DMS153 treated with DMSO at 0.1 percent for 48 hours (cell line): ENCODE data around the gene FAM184A.

ENCODE experiments used
- DNase-seq: peaks from one replicate; lab custom pipeline; 2025; ENCODE audit not compliant: unreplicated experiment; lab: John Stamatoyannopoulos, UW

FAM184A gene

DNA sequence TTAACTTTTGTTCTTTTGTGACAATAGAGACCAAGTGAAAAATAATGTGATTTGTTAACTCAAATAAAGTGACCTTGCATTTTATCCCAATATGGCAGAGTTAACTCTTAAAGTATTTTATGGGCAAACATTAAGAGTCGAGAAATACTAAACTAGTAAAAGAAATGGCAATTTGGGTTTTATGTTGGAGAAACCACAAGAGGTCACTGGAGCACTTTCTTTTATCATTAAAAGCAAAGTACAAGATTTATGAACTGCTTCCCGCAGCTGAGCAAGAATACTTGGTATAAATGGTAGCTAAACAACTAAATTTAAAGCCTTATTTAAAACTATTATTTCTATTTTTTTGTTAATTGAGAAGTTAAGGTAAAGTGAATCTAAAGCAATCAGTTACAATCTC is 110.0 kb downstream of the FAM184A start:
- peak; percentile 1 for DNase-seq

GRCh38 chr6:118967239-118967638 is 111.2 kb downstream of the FAM184A start:
- no peak for DNase-seq

GRCh38 chr6:118965843-118966370 is 112.6 kb downstream of the FAM184A start:
- no peak for DNase-seq

GRCh38 chr6:118965371-118965770 is 113.1 kb downstream of the FAM184A start:
- DNase-seq = no peak

GRCh38 chr6:118963003-118963402 is 115.5 kb downstream of the FAM184A start:
- no peak for DNase-seq

DNA sequence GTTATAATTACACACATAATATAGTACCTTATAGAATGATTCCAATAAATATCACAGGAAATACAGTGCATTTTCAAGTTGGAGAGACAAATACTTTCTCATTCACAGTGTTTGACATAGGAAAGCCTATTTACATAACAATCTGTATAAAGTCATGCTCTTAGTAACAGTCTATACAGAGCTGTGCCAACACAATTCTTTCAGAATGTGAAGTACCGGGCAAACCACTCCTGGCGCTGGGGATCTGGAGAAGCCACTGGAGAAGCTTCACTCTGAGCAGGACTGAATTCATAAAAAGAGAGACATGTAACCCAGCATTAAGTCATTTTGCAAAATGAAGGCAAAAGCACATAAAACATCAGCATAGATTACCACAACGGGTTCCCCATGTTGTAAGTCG is 118.6 kb downstream of the FAM184A start:
- DNase-seq = no peak

GRCh38 chr6:118953391-118953790 is 125.1 kb downstream of the FAM184A start:
- no peak for DNase-seq

DNA sequence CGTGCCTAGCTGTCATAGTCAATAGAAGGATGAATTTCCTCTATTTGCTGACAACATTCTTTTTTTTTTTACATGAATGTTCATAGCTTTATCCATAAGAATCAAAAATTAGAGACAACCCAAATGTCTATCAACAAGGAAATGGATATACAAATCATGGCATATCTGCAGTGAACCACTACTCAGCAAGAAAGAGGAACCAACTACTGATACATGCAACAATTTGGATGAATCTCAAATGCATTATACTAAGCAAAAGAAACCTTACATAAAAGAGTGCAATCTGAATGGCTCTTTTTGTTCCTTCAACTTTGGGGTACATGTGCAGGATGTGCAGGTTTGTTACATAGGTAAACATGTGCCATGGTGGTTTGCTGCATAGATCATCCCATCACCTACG is 125.8 kb downstream of the FAM184A start:
- no peak for DNase-seq

DNA sequence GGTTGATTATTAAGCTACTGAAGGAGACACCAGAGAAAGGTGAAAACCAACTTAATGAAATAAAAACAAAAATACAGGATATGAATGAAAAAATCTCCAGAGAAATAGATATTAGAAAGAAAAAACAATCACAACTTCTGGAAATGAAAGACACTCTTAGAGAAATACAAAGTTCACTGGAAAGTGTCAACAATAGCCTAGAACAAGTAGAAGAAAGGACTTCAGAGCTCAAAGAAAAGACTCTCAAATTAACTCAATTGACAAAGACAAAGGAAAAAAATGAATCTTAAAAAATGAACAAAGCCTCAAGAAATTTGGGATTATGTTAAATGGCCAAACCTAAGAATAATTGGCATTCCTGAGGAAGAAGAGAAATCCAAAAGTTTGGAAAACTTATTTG is 133.2 kb downstream of the FAM184A start:
- DNase-seq = no peak

GRCh38 chr6:118940770-118941169 is 137.7 kb downstream of the FAM184A start:
- no peak for DNase-seq

DNA sequence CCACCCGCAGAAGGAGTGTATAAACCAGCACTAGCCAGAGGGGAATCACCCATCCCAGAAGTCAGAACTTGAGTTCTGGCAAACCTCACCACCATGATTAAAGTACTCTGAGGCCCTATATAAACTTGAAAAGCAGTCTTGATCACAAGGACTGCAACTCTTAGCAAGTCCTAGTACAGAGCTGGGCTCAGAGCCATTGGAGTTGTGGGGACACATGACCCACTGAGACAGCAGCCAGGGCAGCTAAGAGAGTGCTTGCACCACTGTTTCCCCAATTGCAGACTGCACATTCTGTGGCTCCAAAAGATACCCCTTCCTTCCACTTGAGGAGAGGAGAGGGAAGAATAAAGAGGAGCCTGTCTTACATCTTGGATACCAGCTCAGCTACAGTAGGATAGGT is 138.8 kb downstream of the FAM184A start:
- no peak for DNase-seq

DNA sequence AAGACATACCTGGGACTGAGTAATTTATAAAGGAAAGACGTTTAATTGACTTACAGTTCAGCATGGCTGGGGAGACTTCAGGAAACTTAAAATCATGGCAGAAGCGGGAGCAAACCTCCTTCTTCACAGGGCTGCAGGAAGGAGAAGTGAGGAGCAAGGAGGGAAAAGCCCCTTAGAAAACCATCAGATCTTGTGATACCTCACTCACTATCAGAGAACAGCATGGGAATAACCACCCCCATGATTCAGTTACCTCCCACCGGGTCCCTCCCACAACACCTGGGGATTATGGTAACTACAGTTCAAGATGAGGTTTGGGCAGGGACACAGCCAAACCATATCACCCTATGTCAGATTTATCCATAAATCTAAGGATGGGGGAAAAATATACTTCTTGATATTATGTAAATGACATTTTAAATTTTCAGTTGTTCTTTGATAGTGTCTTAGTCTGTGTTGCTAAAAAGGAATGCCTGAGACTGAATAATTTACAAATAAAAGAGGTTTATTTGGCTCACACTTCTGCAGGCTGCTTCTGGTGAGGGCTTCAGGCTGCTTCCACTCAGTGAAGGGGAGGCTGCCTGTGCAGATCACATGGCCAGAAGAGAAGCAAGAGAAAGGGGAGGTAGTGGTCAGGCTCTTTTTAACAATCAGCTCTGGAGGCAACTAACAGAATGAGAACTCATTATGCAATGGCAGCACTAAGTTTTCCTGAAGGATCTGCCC is 142.3 kb downstream of the FAM184A start:
- no peak for DNase-seq

DNA sequence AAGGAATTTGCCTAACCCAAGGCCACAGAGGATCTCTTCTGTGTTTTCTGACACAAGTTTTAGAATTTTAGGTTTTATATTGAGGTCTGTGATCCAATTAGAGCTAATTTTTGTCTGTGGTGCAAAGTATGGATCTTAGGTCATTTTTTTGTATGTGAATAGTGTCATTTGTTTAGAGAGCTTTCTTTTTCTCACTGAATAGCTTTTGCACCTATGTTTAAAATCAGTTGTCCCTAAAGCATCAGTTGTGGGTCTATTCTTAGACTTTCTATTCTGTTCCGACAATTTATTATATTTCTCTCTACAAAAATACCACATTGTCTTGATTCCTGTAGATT is 143.2 kb downstream of the FAM184A start:
- no peak for DNase-seq

GRCh38 chr6:118934461-118935330 is 143.8 kb downstream of the FAM184A start, which contains the start of gene MCM9:
MCM9 (minus strand) TSS chr6:118935159; CDS start chr6:118931723, 3,436 bp downstream.
- peak; percentile 83 for DNase-seq

- DNase-seq = no peak
Observed at GRCh38 chr6:118933855-118934460, 144.5 kb downstream of the FAM184A start.

DNA sequence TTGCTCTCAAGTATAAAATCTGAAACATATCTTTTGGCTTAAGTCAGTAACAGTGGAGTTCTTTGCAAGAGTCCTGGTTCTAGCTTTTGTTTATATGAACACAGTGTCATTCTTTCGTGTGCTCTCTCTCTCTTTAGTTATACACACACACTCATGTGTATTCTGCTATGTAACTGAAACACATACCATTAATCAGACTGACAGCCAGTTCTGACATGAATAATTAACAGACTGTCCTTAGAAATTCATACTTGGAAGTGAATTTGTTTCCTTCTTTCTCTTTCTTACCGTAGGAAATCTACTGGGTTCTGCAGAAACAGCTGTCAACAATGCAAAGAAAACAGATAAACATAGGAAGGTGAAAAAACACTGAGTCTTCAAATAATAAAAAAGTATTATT is 146.0 kb downstream of the FAM184A start:
- no peak for DNase-seq

GRCh38 chr6:118931436-118931835 is 147.0 kb downstream of the FAM184A start:
- no peak for DNase-seq

- DNase-seq = no peak
Observed at GRCh38 chr6:118930680-118931079, 147.8 kb downstream of the FAM184A start.

DNA sequence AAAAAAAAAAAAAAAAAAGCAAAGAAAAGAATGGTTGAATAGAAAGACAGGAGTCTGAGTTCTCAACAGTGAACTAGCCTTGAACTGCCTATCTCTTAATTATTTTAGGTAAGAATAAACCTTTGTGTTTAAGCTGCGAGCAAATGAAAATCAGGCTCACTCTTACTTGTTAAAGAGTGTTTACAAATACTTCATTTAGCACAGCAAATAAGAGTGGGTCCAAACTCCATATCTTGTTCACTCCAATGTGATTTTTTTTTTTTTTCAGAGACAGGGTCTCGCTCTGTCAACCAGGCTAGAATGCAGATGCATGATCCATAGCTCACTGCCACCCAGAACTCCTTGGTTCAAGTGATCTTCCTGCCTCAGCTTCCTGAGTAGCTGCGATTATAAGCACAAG is 155.4 kb downstream of the FAM184A start:
- no peak for DNase-seq

DNA sequence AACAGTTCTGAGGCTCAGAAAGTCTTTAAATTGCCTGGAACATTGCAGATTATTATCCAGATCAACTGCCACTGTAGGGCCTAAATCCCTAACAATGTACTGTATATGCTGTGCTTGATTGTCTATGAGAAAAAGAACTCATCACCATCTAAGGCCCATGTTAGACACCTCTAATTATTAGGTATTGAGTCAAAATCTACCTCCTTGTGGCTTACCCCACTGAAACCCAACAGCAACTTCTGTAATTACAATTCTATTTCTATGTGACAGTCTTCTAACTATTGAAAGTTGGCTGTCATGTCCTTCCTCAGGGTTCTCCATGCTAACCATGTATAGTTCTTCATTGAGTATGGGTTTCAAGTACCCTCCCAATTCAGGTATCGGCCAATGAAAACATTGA is 157.4 kb downstream of the FAM184A start:
- DNase-seq = no peak

GRCh38 chr6:118918329-118918725 is 160.1 kb downstream of the FAM184A start:
- DNase-seq = no peak
